Measurements from ENCODE around the gene BET1. TPM values are rescaled to one million over a fixed set of nuclear protein-coding genes. Genes with fewer than 3 reads are reported as not detected.

The BET1 gene
- total and polyA plus RNA-seq, 2 experiments from 2014 or later, result 45.5 to 50.7 TPM

DNA sequence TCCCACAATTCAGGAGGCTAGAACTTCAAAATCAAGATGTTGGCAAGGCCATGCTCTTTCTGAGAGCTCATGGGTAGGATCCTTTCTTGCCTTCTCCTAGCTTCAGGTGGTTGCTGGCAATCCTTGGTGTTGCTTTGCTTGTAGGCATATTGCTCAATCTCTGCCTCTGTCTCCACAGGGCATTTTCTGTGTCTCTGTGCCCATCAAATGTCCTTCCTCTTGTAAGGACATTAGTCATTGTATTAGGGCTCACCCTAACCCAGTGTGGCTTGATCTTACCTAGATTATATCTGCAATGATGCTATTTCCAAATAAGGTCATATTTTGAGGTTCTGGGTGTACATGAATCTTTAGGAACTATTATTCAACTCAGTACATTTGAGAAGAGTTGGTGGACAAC, 20.1 kb downstream of the BET1 start:
- Histone ChIP-seq H2AFZ (no peak overlapping the region), H4K20me1 (ENCODE audit: insufficient read depth, poor library complexity, severe bottlenecking) (no peaks in the 10 kb centered on the region), H3K9me2 (replicated peaks; ENCODE audit: insufficient read depth) (no peaks in the 10 kb centered on the region), H3K27me3 (no peaks in the 10 kb centered on the region), H3K9me3 (ENCODE audit: low read depth) (no peaks in the 10 kb centered on the region), H3K4me2 (no peak overlapping the region), H3K27ac (no peak overlapping the region), H3K36me3 (replicated peaks; ENCODE audit: insufficient read depth, low read depth) (no peaks in the 10 kb centered on the region), H3K4me3 (no peak overlapping the region), H3K4me1 (ENCODE audit: insufficient read depth) (no peaks in the 10 kb centered on the region), H3K79me2 (no peaks in the 10 kb centered on the region)
- no peak for TF ChIP-seq EZH2phosphoT487 (IDR thresholded peaks at IDR 0.05; ENCODE audit: low read depth, severe bottlenecking, unreplicated experiment)
- no peak for TF ChIP-seq EZH2 (IDR thresholded peaks at IDR 0.05; ENCODE audit: borderline replicate concordance)
- TF ChIP-seq, protein P1, sequence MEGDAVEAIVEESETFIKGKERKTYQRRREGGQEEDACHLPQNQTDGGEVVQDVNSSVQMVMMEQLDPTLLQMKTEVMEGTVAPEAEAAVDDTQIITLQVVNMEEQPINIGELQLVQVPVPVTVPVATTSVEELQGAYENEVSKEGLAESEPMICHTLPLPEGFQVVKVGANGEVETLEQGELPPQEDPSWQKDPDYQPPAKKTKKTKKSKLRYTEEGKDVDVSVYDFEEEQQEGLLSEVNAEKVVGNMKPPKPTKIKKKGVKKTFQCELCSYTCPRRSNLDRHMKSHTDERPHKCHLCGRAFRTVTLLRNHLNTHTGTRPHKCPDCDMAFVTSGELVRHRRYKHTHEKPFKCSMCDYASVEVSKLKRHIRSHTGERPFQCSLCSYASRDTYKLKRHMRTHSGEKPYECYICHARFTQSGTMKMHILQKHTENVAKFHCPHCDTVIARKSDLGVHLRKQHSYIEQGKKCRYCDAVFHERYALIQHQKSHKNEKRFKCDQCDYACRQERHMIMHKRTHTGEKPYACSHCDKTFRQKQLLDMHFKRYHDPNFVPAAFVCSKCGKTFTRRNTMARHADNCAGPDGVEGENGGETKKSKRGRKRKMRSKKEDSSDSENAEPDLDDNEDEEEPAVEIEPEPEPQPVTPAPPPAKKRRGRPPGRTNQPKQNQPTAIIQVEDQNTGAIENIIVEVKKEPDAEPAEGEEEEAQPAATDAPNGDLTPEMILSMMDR (IDR thresholded peaks at IDR 0.05; ENCODE audit: poor library complexity), result no peak
- DNase-seq (ENCODE audit: low spot score), result no peak

DNA sequence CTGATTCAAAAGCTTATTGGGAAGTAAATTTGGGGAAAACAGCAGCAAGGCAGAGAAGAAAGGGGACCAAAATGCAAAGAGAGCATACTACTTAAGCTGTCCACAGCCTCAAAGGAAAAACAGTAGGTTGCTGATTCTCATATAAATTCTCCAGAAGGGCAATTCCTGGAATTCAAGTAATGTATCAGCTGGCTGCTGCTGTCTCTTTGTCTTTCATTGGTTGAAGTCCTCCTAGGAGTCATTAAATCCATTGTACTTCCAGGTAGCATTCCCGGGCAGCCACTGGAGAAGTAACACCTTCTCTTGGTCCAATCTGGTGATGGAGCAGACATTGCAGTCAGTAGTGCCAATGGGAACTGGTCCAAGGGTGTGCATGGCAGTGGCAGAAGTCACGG, 22.7 kb downstream of the BET1 start:
- Histone ChIP-seq H3K9me2 (replicated peaks; ENCODE audit: insufficient read depth) (no peaks in the 10 kb centered on the region), H3K4me3 (no peak overlapping the region), H3K4me2 (no peak overlapping the region), H4K20me1 (ENCODE audit: insufficient read depth, poor library complexity, severe bottlenecking) (no peaks in the 10 kb centered on the region), H3K4me1 (ENCODE audit: insufficient read depth) (no peaks in the 10 kb centered on the region), H2AFZ (no peak overlapping the region), H3K27me3 (no peaks in the 10 kb centered on the region), H3K36me3 (replicated peaks; ENCODE audit: insufficient read depth, low read depth) (no peaks in the 10 kb centered on the region), H3K9me3 (ENCODE audit: low read depth) (no peaks in the 10 kb centered on the region), H3K79me2 (no peaks in the 10 kb centered on the region), H3K27ac (no peak overlapping the region)
- no peak for TF ChIP-seq EZH2 (IDR thresholded peaks at IDR 0.05; ENCODE audit: borderline replicate concordance)
- TF ChIP-seq EZH2phosphoT487 (IDR thresholded peaks at IDR 0.05; ENCODE audit: low read depth, severe bottlenecking, unreplicated experiment), result no peak
- TF ChIP-seq, protein P1 (IDR thresholded peaks at IDR 0.05; ENCODE audit: poor library complexity), result no peak
- 80% methylated on average over 2 of the region's 2 CpGs for WGBS (ENCODE audit: low lambda C conversion rate, missing lambda C conversion rate)
- DNase-seq (ENCODE audit: low spot score), result no peak

GRCh38 chr7:93980744-93981479, 23.2 kb downstream of the BET1 start:
- Histone ChIP-seq H3K9me2 (replicated peaks; ENCODE audit: insufficient read depth) (no peaks in the 10 kb centered on the region), H4K20me1 (ENCODE audit: insufficient read depth, poor library complexity, severe bottlenecking) (no peaks in the 10 kb centered on the region), H3K27ac (no peak overlapping the region), H2AFZ (no peak overlapping the region), H3K9me3 (ENCODE audit: low read depth) (no peaks in the 10 kb centered on the region), H3K4me3 (no peak overlapping the region), H3K4me2 (no peak overlapping the region), H3K79me2 (no peaks in the 10 kb centered on the region), H3K36me3 (replicated peaks; ENCODE audit: insufficient read depth, low read depth) (no peaks in the 10 kb centered on the region), H3K4me1 (ENCODE audit: insufficient read depth) (no peaks in the 10 kb centered on the region), H3K27me3 (no peaks in the 10 kb centered on the region)
- no peak for DNase-seq (ENCODE audit: low spot score)
- TF ChIP-seq EZH2 (IDR thresholded peaks at IDR 0.05; ENCODE audit: borderline replicate concordance) (no peak), EZH2phosphoT487 (IDR thresholded peaks at IDR 0.05; ENCODE audit: low read depth, severe bottlenecking, unreplicated experiment) (no peak)
- TF ChIP-seq, protein P1 (IDR thresholded peaks at IDR 0.05; ENCODE audit: poor library complexity), result no peak
- WGBS (ENCODE audit: low lambda C conversion rate, missing lambda C conversion rate), result 85% methylated on average over 5 of the region's 5 CpGs

Data from hepatocyte (in vitro differentiated cells).